SK-N-SH treated with all-trans-retinoic acid at 6 μM for 48 hours (cell line): ENCODE results near the gene PARD3.

Experiments used
- OSR1 ChIP-seq: fragments of 250-450 bp; sonication (Bioruptor Pico); IDR thresholded peaks from 2 replicates; pipeline ENCODE4 v1.8.0; 2022; ENCODE audit warnings: moderate library complexity, mild to moderate bottlenecking, inconsistent platforms
- RARB ChIP-seq: fragments of 250-450 bp; sonication (Bioruptor Pico); IDR thresholded peaks from 2 replicates; pipeline ENCODE4 v1.8.0; 2021; ENCODE audit warnings: mild to moderate bottlenecking, moderate library complexity
- TCF4 ChIP-seq: fragments of 250-450 bp; sonication (Bioruptor Pico); IDR thresholded peaks from 2 replicates; pipeline ENCODE4 v1.8.0; 2021; ENCODE audit warnings: mild to moderate bottlenecking, moderate library complexity, borderline replicate concordance
- TOX ChIP-seq: fragments of 250-450 bp; sonication (Bioruptor Pico); IDR thresholded peaks from 2 replicates; pipeline ENCODE4 v1.8.0; 2021; ENCODE audit warnings: mild to moderate bottlenecking, moderate library complexity, borderline replicate concordance
- ZNF70 ChIP-seq: fragments of 450-650 bp; formaldehyde crosslinking; IDR thresholded peaks from 2 replicates; pipeline ENCODE4 v1.5.0; 2020; ENCODE audit warnings: mild to moderate bottlenecking, moderate library complexity
- ZNF8 ChIP-seq: fragments of 450-650 bp; formaldehyde crosslinking; IDR thresholded peaks from 2 replicates; pipeline ENCODE4 v1.5.0; 2020; ENCODE audit warnings: mild to moderate bottlenecking, moderate library complexity

GRCh38 chr10:34612446-34612845 lies 202.7 kb downstream of the PARD3 start:
- TF ChIP-seq TCF4 (no peak), ZNF70 (CRISPR knock-in tag) (no peak), ZNF8 (CRISPR knock-in tag) (no peak), RARB (CRISPR knock-in tag) (no peak), TOX (CRISPR knock-in tag) (no peak), OSR1 (CRISPR knock-in tag) (no peak)
